Trophoblast cell (in vitro differentiated cells and primary cell): ENCODE results near the gene HOXD3.

Experiments
- DNase-seq, 2 donors: peaks; one replicate each; pipeline ENCODE4 v3.0.0-alpha.2; 2016
- H2AFZ ChIP-seq: 2 replicates; pipeline ENCODE4 v1.6.1; 2013; ENCODE audit warnings: low read length, moderate library complexity, mild to moderate bottlenecking; ENCODE audit not compliant: insufficient read depth, poor library complexity
- H2AK5ac ChIP-seq: 2 replicates; pipeline ENCODE4 v1.6.1; 2013; ENCODE audit warnings: mild to moderate bottlenecking, low read length
- H2BK120ac ChIP-seq: 2 replicates; pipeline ENCODE4 v1.6.1; 2013; ENCODE audit warnings: low read length, mild to moderate bottlenecking, moderate library complexity; ENCODE audit not compliant: insufficient read depth, poor library complexity
- H2BK12ac ChIP-seq: 2 replicates; pipeline ENCODE4 v1.6.1; 2013; ENCODE audit warnings: mild to moderate bottlenecking, low read length, moderate library complexity
- H2BK5ac ChIP-seq: 2 replicates; pipeline ENCODE4 v1.6.1; 2013; ENCODE audit warnings: low read length, low read depth, moderate library complexity, mild to moderate bottlenecking; ENCODE audit not compliant: poor library complexity
- H3K14ac ChIP-seq: 2 replicates; pipeline ENCODE4 v1.6.1; 2013; ENCODE audit warnings: mild to moderate bottlenecking, low read length
- H3K18ac ChIP-seq: 2 replicates; pipeline ENCODE4 v1.6.1; 2013; ENCODE audit warnings: mild to moderate bottlenecking, low read length
- H3K23ac ChIP-seq: 2 replicates; pipeline ENCODE4 v1.6.1; 2013; ENCODE audit warnings: low read length
- H3K27ac ChIP-seq: 2 replicates; pipeline ENCODE4 v1.5.1; 2013; ENCODE audit warnings: low read depth, mild to moderate bottlenecking, inconsistent platforms, low read length, moderate library complexity
- H3K27me3 ChIP-seq: 2 replicates; pipeline ENCODE4 v1.6.1; 2013; ENCODE audit warnings: inconsistent platforms, mild to moderate bottlenecking, low read length, moderate library complexity; ENCODE audit not compliant: insufficient read depth
- H3K36me3 ChIP-seq, 2 experiments: 1 replicate in 1 of 2; 2 replicates in 1 of 2; pipeline ENCODE4 v1.6.1; 2013; ENCODE audit warnings: low read length in 2 of 2, mild to moderate bottlenecking in 2 of 2, moderate library complexity in 1 of 2; ENCODE audit not compliant: insufficient read depth in 2 of 2, control insufficient read depth in 1 of 2
- H3K4ac ChIP-seq: 2 replicates; pipeline ENCODE4 v1.6.1; 2013; ENCODE audit warnings: low read depth, mild to moderate bottlenecking, low read length, moderate library complexity
- H3K4me1 ChIP-seq, 2 experiments: 1 replicate in 1 of 2; 2 replicates in 1 of 2; pipeline ENCODE4 v1.6.1; 2013; ENCODE audit warnings: low read length in 2 of 2, mild to moderate bottlenecking in 2 of 2, moderate library complexity in 1 of 2; ENCODE audit not compliant: insufficient read depth in 2 of 2, control insufficient read depth in 1 of 2
- H3K4me2 ChIP-seq: 2 replicates; pipeline ENCODE4 v1.6.1; 2013; ENCODE audit warnings: inconsistent platforms, mild to moderate bottlenecking, low read length, moderate library complexity
- H3K4me3 ChIP-seq: 2 replicates; pipeline ENCODE4 v1.5.1; 2013; ENCODE audit warnings: mild to moderate bottlenecking, low read depth, low read length, inconsistent platforms
- H3K79me1 ChIP-seq: one replicate; pipeline ENCODE4 v1.6.1; 2013; ENCODE audit warnings: low read length
- H3K79me2 ChIP-seq: 2 replicates; pipeline ENCODE4 v1.6.1; 2013; ENCODE audit warnings: low read length, mild to moderate bottlenecking; ENCODE audit not compliant: control insufficient read depth, insufficient read depth, poor library complexity
- H3K9ac ChIP-seq: 2 replicates; pipeline ENCODE4 v1.6.1; 2013; ENCODE audit warnings: mild to moderate bottlenecking, low read length
- H3K9me3 ChIP-seq: 2 replicates; pipeline ENCODE4 v1.6.1; 2013; ENCODE audit warnings: low read depth, mild to moderate bottlenecking, control low read depth, inconsistent platforms, low read length; ENCODE audit not compliant: insufficient read depth
- H4K12ac ChIP-seq: 2 replicates; pipeline ENCODE4 v1.6.1; 2013; ENCODE audit warnings: low read depth, mild to moderate bottlenecking, low read length, moderate library complexity
- H4K8ac ChIP-seq: 2 replicates; pipeline ENCODE4 v1.6.1; 2013; ENCODE audit warnings: low read depth, mild to moderate bottlenecking, low read length, moderate library complexity
- H4K91ac ChIP-seq: one replicate; pipeline ENCODE4 v1.6.1; 2013; ENCODE audit warnings: low read depth, mild to moderate bottlenecking, low read length, moderate library complexity
- WGBS: extraction: QIAGEN DNeasy Blood & Tissue Kit; methylation state at CpG from one replicate; pipeline ENCODE4 v1.1.7; 2013; ENCODE audit warnings: missing lambda C conversion rate; ENCODE audit not compliant: insufficient read length, insufficient coverage; ENCODE audit errors: extremely low coverage; 5-methylcytosine and 5-hydroxymethylcytosine counted together

Gene HOXD3

DNA sequence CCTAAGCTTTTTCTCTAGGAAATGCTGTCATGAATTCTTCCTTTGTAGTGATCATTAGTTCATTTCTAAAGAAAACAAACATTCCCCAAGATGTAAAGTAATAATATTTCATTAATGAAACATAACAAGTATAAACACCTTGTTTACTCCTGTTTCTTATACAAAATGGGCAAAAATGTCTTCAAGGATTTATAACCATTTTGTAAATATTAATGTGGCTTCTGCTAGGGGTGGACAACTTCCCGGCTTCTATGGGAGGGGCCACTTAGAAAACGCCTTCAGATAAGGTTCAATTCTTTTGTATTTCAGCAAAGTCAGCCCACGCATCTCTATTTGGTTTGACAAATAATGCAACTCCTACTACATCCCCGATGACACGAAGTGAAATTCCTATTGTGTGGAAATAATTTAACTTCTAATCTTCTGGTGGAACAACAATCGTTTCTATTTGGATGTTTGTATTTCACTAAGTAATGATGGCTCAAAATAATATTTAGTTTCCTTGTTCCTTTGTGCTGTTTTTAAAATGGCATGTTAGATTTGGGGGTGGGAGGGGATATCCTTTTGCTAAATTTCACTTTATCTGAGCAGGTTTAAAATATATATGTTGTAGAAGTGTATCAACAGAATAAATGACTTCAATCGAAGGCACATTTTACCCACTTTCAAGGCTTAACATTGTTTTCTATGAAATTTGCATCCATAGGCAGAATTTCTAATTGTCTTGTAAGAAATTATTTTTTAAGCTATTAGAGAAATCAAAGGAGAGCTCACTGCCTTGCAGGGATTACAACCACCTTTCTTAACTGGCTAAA is 16.7 kb downstream of the HOXD3 start:
- Histone ChIP-seq H3K27me3 (peaks cover 81% of the 10 kb centered on the region), H2AFZ (no peak overlapping the region), H3K4me3 (no peak overlapping the region), H4K8ac (no peak overlapping the region), H3K36me3 (no peaks in the 10 kb centered on the region), H2BK5ac (no peak overlapping the region), H2AK5ac (no peak overlapping the region), H3K4me2 (no peak overlapping the region), H3K9me3 (peaks cover 16% of the 10 kb centered on the region), H3K79me1 (no peaks in the 10 kb centered on the region), H3K18ac (no peak overlapping the region), H3K23ac (no peak overlapping the region), H3K4me1 (peaks cover 3 to 17% of the 10 kb centered on the region in 2 experiments), H3K4ac (no peak overlapping the region), H3K79me2 (no peaks in the 10 kb centered on the region), H3K9ac (no peak overlapping the region), H2BK120ac (no peak overlapping the region), H3K14ac (no peak overlapping the region), H2BK12ac (no peak overlapping the region), H3K27ac (no peak overlapping the region), H4K12ac (no peak overlapping the region), H4K91ac (no peak overlapping the region)
- WGBS, result no CpG with 5 or more reads among the region's 7 CpGs
- no peak for DNase-seq

DNA sequence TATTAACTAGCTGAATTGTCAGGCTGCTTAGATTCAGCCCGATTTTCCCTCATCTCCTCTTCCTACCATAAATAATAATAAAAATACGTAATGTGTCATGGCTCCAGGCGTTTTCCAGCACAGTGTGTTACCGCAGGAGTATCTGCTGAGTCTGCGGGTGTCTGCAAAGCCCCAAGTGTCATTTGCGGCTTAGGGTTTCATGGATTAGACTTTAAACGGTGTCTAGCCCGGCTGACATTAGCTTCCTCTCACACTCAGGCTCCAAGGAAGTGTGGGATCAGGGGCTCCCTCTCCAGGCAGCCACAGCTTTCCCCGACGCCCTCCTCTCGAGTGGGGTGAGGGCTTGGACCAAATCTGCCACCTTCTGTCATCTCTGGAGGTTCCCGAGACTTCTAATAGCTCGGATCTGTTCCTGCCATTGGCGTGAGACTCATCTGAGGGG is 17.3 kb downstream of the HOXD3 start:
- Histone ChIP-seq H3K9me3 (peaks cover 14% of the 10 kb centered on the region), H2BK12ac (no peak overlapping the region), H3K23ac (no peak overlapping the region), H4K12ac (no peak overlapping the region), H4K91ac (no peak overlapping the region), H3K4me2 (no peak overlapping the region), H4K8ac (no peak overlapping the region), H3K36me3 (no peaks in the 10 kb centered on the region), H3K4me1 (peaks cover 3 to 17% of the 10 kb centered on the region in 2 experiments), H2BK5ac (no peak overlapping the region), H3K27ac (no peak overlapping the region), H3K79me1 (no peaks in the 10 kb centered on the region), H3K27me3 (peaks cover 81% of the 10 kb centered on the region), H3K4me3 (no peak overlapping the region), H3K4ac (no peak overlapping the region), H2AFZ (no peak overlapping the region), H3K18ac (no peak overlapping the region), H2AK5ac (no peak overlapping the region), H3K79me2 (no peaks in the 10 kb centered on the region), H3K9ac (no peak overlapping the region), H3K14ac (no peak overlapping the region), H2BK120ac (no peak overlapping the region)
- no CpG with 5 or more reads among the region's 14 CpGs for WGBS
- DNase-seq, result no peak

DNA sequence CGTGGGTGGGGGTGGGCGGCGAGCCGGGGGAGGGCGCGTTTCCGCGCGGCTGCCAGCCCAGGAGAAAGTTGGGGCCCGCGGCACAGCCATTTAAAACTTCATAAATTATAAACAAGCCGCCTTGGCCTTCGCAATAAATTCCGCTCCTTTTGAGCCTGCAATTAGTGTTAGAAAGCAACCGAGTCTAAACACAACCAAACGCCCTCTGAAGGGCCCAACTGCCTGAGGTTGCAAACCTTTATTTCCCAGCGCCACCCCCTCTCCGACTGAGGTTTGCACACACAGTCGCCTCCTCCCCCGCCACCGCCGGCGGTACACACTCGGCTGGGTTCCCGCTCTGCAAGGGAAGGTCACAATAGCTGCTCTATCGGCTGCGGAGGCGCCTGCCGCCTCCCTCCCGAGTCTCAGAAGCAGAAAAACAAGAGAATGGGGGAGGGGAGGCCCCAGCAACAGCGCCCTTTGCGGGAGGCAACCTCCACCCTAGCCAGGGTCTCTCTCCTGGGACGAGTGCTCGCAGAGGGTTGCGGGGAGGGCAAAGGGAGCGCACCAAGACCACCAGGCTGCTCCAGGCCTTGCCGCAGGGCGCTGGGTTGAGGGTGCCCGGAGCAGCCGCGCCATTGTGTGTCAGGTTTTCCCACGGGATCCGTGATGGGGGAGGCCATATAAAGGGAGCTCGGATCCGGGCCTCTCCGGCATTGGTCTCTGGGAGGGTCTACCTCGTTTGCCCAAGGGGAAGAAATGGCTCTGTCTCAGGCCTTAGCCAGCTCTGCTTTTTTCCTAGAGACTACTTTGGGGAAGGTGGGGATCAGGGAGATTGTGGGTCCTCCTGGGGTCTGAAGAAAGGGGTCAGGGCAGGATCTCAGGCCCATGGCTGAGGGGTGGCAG is 18.0 kb downstream of the HOXD3 start:
- WGBS, result no CpG with 5 or more reads among the region's 47 CpGs
- Histone ChIP-seq H2AFZ (no peak overlapping the region), H3K4me1 (peaks cover 3 to 17% of the 10 kb centered on the region in 2 experiments), H2BK5ac (no peak overlapping the region), H3K4me3 (no peak overlapping the region), H3K9ac (no peak overlapping the region), H2AK5ac (no peak overlapping the region), H3K23ac (no peak overlapping the region), H3K14ac (no peak overlapping the region), H3K79me2 (no peaks in the 10 kb centered on the region), H3K4me2 (peak overlapping the region; percentile 42), H3K27ac (no peak overlapping the region), H4K91ac (no peak overlapping the region), H3K79me1 (no peaks in the 10 kb centered on the region), H2BK120ac (no peak overlapping the region), H3K4ac (no peak overlapping the region), H2BK12ac (no peak overlapping the region), H3K9me3 (peaks cover 14% of the 10 kb centered on the region), H3K27me3 (peaks cover 85% of the 10 kb centered on the region), H4K12ac (no peak overlapping the region), H3K36me3 (no peaks in the 10 kb centered on the region), H3K18ac (no peak overlapping the region), H4K8ac (no peak overlapping the region)
- no peak for DNase-seq

DNA sequence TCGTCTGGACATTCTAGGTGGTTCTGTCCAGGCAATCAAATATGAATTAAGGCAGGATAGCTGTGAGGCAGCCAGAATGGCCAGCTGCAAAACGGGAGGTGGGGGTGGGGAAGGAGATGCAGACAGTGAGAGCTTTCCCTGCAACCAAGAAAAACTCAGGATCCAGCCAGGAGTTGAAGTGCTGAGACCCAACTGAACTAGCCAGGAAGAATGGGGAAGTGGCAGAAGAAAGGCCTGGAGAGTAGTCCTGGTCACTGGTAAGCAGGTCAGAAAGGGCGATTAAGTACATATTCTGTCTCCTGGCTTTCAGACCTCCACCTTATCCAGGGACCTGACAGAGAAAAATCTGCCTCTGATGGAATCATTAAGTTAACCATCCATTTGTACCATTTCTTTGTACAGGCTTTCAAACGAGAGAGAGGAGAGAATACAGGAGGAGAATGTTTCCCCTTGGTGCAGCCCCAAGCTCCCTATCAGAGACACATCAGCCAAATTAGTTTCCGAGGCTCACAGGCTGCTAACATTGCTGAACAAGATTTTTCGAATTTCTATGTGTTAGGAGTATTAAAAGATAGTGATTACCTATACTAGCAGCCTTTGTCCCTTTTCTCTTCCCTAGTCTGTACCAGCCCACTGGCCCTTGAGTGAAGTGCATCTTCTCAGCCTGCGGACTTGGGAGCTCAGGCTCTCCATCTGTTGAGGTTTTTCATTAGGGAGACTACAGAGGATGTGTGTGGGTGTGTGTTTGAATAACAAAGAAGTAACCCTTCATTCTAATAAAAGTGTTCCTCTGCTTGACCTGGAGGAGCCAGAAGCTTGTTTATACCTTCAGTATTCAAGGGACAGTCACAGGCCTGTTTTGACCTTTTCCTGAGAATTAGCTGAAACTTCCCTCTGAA is 18.9 kb downstream of the HOXD3 start:
- DNase-seq, result no peak
- Histone ChIP-seq H3K4me1 (peaks cover 3 to 17% of the 10 kb centered on the region in 2 experiments), H4K12ac (no peak overlapping the region), H3K14ac (no peak overlapping the region), H3K36me3 (no peaks in the 10 kb centered on the region), H3K27me3 (peaks cover 83% of the 10 kb centered on the region), H4K91ac (no peak overlapping the region), H2BK12ac (no peak overlapping the region), H3K79me2 (no peaks in the 10 kb centered on the region), H2BK5ac (no peak overlapping the region), H2AK5ac (no peak overlapping the region), H3K27ac (no peak overlapping the region), H2AFZ (no peak overlapping the region), H3K23ac (no peak overlapping the region), H3K4me3 (no peak overlapping the region), H3K9me3 (peaks cover 14% of the 10 kb centered on the region), H3K4ac (no peak overlapping the region), H3K18ac (no peak overlapping the region), H2BK120ac (no peak overlapping the region), H3K4me2 (no peak overlapping the region), H3K79me1 (no peaks in the 10 kb centered on the region), H3K9ac (no peak overlapping the region), H4K8ac (no peak overlapping the region)
- no CpG with 5 or more reads among the region's 7 CpGs for WGBS
